Urinary bladder (tissue), 4 donors: Measurements from ENCODE around the gene NPB. TPM values are rescaled to one million over a fixed set of nuclear protein-coding genes. Genes with fewer than 3 reads are reported as not detected.

ENCODE experiments used
- DNase-seq: peaks from one replicate; pipeline ENCODE4 v3.0.0-alpha.2; 2015; ENCODE audit errors: extremely low spot score
- H3K27ac ChIP-seq: one replicate; pipeline ENCODE4 v1.5.1; 2013; ENCODE audit warnings: low read depth, mild to moderate bottlenecking, moderate library complexity
- H3K36me3 ChIP-seq: one replicate; pipeline ENCODE4 v1.6.1; 2013; ENCODE audit warnings: mild to moderate bottlenecking, moderate library complexity; ENCODE audit not compliant: insufficient read depth
- H3K4me1 ChIP-seq: one replicate; pipeline ENCODE4 v1.6.1; 2013; ENCODE audit warnings: mild to moderate bottlenecking, moderate library complexity; ENCODE audit not compliant: insufficient read depth
- H3K4me3 ChIP-seq: one replicate; pipeline ENCODE4 v1.5.1; 2013; ENCODE audit warnings: low read depth, low read length
- WGBS: extraction: QIAGEN DNeasy Blood & Tissue Kit; methylation state at CpG from one replicate; pipeline ENCODE4 v1.1.7; 2013; 5-methylcytosine and 5-hydroxymethylcytosine counted together
- polyA plus RNA-seq: library from polyadenylated mRNA; stranded (reverse); fragments of 200-250 nt; gene quantifications from one replicate; pipeline ENCODE4 v1.2.3, GENCODE V29; 2013
- total RNA-seq: library from RNA; depleted of rRNA; stranded (reverse); fragments of >200 nt; gene quantifications from one replicate; pipeline ENCODE4 v1.2.3, GENCODE V29; 2014
- donor health status: healthy with polysubstance abuse.
- donor health status: healthy.

NPB gene
- total RNA-seq (0.69 TPM), polyA plus RNA-seq (0.85 TPM)

- WGBS, result under 1% methylated on average over 79 of the region's 79 CpGs
- DNase-seq, result no peak
- H3K4me1 ChIP-seq, result no peaks in the 10 kb centered on the region
- H3K36me3 ChIP-seq, result peaks cover 3% of the 10 kb centered on the region
- peak within 1 kb of the TSS; percentile 25 for H3K4me3 ChIP-seq
- no peak within 1 kb of the TSS for H3K27ac ChIP-seq
Measured at GRCh38 chr17:81902023-81902652, at the start of gene NPB. Gene NPB, plus strand, starts transcription at chr17:81902238. Its CDS starts 40 bp downstream, at chr17:81902278.

DNA sequence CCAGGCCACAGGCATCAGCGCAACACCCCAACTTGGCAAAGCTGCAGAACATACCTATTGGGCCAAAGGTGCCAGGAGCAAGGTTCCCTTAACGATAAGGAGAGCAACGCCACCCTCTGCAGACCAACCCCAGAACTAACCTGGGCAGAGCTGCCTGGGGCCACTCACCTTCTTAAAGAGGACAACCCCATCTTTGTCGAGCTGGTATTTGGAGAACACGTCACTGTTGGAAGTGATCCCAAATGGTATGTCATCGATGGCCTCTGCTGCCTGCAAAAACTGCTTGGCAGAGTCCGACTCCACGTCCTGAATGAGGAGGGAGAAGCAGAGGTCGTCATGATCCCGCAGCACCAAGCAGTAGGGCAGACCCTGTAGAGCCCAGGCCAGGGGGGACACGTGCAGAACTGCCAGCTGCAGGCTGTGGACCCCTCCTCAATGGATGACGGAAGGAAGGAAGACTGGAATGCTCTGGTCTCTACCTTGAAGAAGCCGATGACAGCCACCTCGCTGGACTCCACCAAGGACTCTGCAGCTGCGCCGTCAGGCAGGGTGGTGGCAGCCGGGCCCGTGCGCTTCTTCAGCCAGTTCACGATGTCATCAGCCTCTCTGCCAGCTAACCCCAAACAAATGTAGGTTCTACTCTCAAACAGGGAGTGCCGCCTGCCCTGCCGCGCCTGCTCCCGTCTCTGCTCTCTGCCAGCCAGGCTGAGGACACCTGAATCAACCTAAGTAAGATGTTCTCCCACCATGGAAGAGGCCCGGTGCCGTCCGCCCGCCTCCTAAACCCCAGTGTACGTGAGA is 46.9 kb upstream of the NPB start:
- DNase-seq, result no peak
- no peaks in the 10 kb centered on the region for H3K4me1 ChIP-seq
- WGBS, result 76% methylated on average over 29 of the region's 29 CpGs
- H3K4me3 ChIP-seq, result no peak overlapping the region
- H3K27ac ChIP-seq, result no peak overlapping the region
- H3K36me3 ChIP-seq, result no peaks in the 10 kb centered on the region

- Histone ChIP-seq H3K4me1 (no peaks in the 10 kb centered on the region), H3K27ac (no peak overlapping the region), H3K4me3 (no peak overlapping the region), H3K36me3 (no peaks in the 10 kb centered on the region)
- no peak for DNase-seq
- WGBS, result 85% methylated on average over 30 of the region's 30 CpGs
Measured at GRCh38 chr17:81858170-81858966, 43.7 kb upstream of the NPB start.

GRCh38 chr17:81858967-81859905 is 42.8 kb upstream of the NPB start:
- no peak for DNase-seq
- Histone ChIP-seq H3K27ac (no peak overlapping the region), H3K4me3 (peak overlapping the region; percentile 93), H3K36me3 (no peaks in the 10 kb centered on the region), H3K4me1 (no peaks in the 10 kb centered on the region)
- 50% methylated on average over 23 of the region's 23 CpGs for WGBS

GRCh38 chr17:81859906-81860755 is 41.9 kb upstream of the NPB start, which contains the start of gene P4HB:
Gene P4HB, minus strand, starts transcription at chr17:81860535. Its CDS starts 64 bp downstream, at chr17:81860471.
- Histone ChIP-seq H3K27ac (peak within 1 kb of the TSS; percentile 98), H3K4me1 (no peaks in the 10 kb centered on the region), H3K4me3 (peak within 1 kb of the TSS; percentile 93), H3K36me3 (no peaks in the 10 kb centered on the region)
- DNase-seq, result no peak
- WGBS, result under 1% methylated on average over 95 of the region's 95 CpGs

- H3K4me3 ChIP-seq, result peak overlapping the region; percentile 64
- DNase-seq, result peak; percentile 100
- WGBS, result under 1% methylated on average over 74 of the region's 74 CpGs
- peak overlapping the region; percentile 98 for H3K27ac ChIP-seq
- no peaks in the 10 kb centered on the region for H3K36me3 ChIP-seq
- no peaks in the 10 kb centered on the region for H3K4me1 ChIP-seq
Measured at GRCh38 chr17:81860756-81861568, 41.1 kb upstream of the NPB start.

- no peaks in the 10 kb centered on the region for H3K36me3 ChIP-seq
- 82% methylated on average over 6 of the region's 6 CpGs for WGBS
- DNase-seq, result no peak
- no peak overlapping the region for H3K4me3 ChIP-seq
- H3K4me1 ChIP-seq, result no peaks in the 10 kb centered on the region
- no peak overlapping the region for H3K27ac ChIP-seq
Measured at GRCh38 chr17:81863123-81863675, 38.8 kb upstream of the NPB start.

- H3K4me3 ChIP-seq, result no peak overlapping the region
- H3K36me3 ChIP-seq, result no peaks in the 10 kb centered on the region
- no peak for DNase-seq
- H3K4me1 ChIP-seq, result no peaks in the 10 kb centered on the region
- 79% methylated on average over 9 of the region's 9 CpGs for WGBS
- H3K27ac ChIP-seq, result no peak overlapping the region
Measured at GRCh38 chr17:81863833-81864768, 37.9 kb upstream of the NPB start.

- H3K4me1 ChIP-seq, result no peaks in the 10 kb centered on the region
- H3K36me3 ChIP-seq, result no peaks in the 10 kb centered on the region
- 94% methylated on average over 8 of the region's 8 CpGs for WGBS
- H3K27ac ChIP-seq, result no peak overlapping the region
- H3K4me3 ChIP-seq, result no peak overlapping the region
- no peak for DNase-seq
Measured at GRCh38 chr17:81865358-81865732, 36.7 kb upstream of the NPB start.

DNA sequence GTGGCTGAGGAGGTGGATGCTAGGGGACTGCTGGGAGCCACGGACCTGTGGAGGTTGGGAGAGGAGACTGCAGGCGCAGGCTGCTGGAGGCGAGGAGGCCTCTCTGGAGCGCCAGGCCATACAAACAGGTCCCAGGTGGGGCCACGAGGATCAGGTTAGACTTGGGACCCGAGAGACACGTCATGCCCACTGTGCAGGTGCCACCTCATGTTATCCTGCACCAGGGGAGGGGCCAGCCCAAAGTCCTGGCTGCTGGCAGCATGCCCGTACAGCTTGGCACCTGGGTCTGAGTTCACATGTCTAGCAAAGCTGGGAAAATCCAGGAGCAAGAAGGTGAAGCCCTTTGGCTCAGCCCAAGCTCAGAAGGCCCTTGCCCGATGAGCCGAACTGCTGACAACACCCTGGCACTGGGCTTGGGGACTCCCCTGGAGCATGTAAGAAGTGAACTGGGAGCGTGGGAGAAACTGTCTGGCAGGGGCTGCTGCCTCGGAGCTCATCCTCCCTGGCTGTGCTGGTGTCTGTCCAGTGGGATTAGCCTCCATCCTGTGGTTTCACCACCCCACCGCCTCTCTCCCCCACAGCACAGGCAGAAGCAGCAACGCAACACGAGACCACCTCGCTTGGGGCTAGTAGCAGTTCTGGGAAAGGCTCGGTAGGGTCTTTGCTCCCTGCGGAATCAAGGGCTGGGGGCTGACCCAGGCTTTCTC is 36.2 kb upstream of the NPB start:
- no peak for DNase-seq
- Histone ChIP-seq H3K36me3 (no peaks in the 10 kb centered on the region), H3K27ac (no peak overlapping the region), H3K4me1 (no peaks in the 10 kb centered on the region), H3K4me3 (no peak overlapping the region)
- 59% methylated on average over 18 of the region's 18 CpGs for WGBS
